Measurements from ENCODE around the gene PHACTR3.

DNA sequence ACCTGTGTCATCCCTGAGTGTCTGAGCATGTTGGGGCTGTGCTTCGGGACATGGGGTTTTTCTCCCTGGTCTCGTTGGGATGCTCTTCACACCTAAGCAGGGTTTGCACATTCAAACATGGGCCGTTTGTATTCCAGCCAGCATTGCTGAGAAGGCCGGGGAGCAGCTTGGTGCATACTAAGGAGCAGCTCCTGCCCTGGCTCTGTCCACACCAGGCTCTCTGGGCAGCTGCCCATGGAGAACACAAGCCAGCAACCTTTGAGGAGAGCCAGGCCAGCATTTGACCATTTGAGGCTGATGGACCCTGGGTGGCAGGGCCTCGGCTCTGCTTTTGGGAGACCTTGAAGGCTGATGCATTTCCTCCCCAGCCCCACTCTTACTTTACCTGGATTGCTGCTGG lies 92.1 kb downstream of the PHACTR3 start:
- TF ChIP-seq POLR2A (IDR thresholded peaks at IDR 0.05): no peak
- TF ChIP-seq, protein P1, sequence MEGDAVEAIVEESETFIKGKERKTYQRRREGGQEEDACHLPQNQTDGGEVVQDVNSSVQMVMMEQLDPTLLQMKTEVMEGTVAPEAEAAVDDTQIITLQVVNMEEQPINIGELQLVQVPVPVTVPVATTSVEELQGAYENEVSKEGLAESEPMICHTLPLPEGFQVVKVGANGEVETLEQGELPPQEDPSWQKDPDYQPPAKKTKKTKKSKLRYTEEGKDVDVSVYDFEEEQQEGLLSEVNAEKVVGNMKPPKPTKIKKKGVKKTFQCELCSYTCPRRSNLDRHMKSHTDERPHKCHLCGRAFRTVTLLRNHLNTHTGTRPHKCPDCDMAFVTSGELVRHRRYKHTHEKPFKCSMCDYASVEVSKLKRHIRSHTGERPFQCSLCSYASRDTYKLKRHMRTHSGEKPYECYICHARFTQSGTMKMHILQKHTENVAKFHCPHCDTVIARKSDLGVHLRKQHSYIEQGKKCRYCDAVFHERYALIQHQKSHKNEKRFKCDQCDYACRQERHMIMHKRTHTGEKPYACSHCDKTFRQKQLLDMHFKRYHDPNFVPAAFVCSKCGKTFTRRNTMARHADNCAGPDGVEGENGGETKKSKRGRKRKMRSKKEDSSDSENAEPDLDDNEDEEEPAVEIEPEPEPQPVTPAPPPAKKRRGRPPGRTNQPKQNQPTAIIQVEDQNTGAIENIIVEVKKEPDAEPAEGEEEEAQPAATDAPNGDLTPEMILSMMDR (IDR thresholded peaks at IDR 0.05): no peak
